ENCODE results near the gene CAMK4. TPM values are rescaled to one million over a fixed set of nuclear protein-coding genes. Genes with fewer than 3 reads are reported as not detected.

CAMK4 gene
- total and polyA plus RNA-seq, 2 donors (not counting 3 experiments of a cell fraction or from before 2014, with no cell fraction given) = 2.2 to 5.4 TPM

GRCh38 chr5:111229871-111230810 is 6.0 kb downstream of the CAMK4 start:
- FAIRE-seq (no peak), DNase-seq (ENCODE audit: low read depth, low spot score) (no peak)
- intact Hi-C loops (cut with micrococcal nuclease) (loop anchor here (10.0 kb wide), 1 partner anchor 255 kb away; no protein-coding TSS in a partner anchor), dilution Hi-C loops (cut with MboI; ENCODE audit: extremely low pct_ligation_motif_present, low sequenced_read_pairs) (no loop called here)
- Histone ChIP-seq H3K9me1 (replicated peaks; ENCODE audit: control insufficient read depth, extremely low read depth, insufficient read depth, low read length) (no peaks in the 10 kb centered on the region), H3K27ac (ENCODE audit: insufficient read depth, low read depth, low read length) (no peak overlapping the region), H2AFZ (ENCODE audit: low read depth, low read length) (no peak overlapping the region), H3K27me3 (ENCODE audit: control insufficient read depth in 2 of 2, insufficient read depth in 2 of 2, low read length in 2 of 2) (peaks cover 0 to 1% of the 10 kb centered on the region in 2 experiments), H3K79me2 (ENCODE audit: control insufficient read depth, insufficient read depth, low read length) (no peaks in the 10 kb centered on the region), H3K9me3 (replicated peaks; ENCODE audit: control insufficient read depth, insufficient read depth, low read length) (no peaks in the 10 kb centered on the region), H3K4me2 (ENCODE audit: insufficient read depth, low read length) (no peak overlapping the region), H3K36me3 (ENCODE audit: control insufficient read depth in 2 of 2, extremely low read depth in 1 of 2, insufficient read depth in 2 of 2, low read length in 2 of 2) (no peaks in the 10 kb centered on the region), H3K9ac (replicated peaks; ENCODE audit: extremely low read depth, insufficient read depth, low read length) (no peak overlapping the region), H4K20me1 (replicated peaks; ENCODE audit: control insufficient read depth, extremely low read depth, insufficient read depth, low read length) (no peaks in the 10 kb centered on the region), H3K4me3 (replicated peaks in 1 of 3; ENCODE audit: insufficient read depth in 1 of 3, low read depth in 1 of 3, low read length in 3 of 3) (no peak overlapping the region), H3K4me1 (ENCODE audit: control insufficient read depth, extremely low read depth, insufficient read depth, low read length) (no peaks in the 10 kb centered on the region)
- ChIA-PET CTCF (interaction anchor here (1.2 to 1.8 kb wide), 3 partner anchors 9 to 16 kb away, joined by 3 read pairs; no protein-coding TSS in a partner anchor), POLR2A (interaction anchor here (0.7 kb wide), 1 partner anchor 29 kb away, joined by 3 read pairs; no protein-coding TSS in a partner anchor)
- no TSS peak for BruUV-seq (replicated peaks)
- TF ChIP-seq EZH2 (IDR thresholded peaks at IDR 0.05; ENCODE audit: borderline replicate concordance, low read depth, low read length, severe bottlenecking) = no peak
- TF ChIP-seq FOS (IDR thresholded peaks at IDR 0.05; ENCODE audit: borderline replicate concordance, insufficient read depth, low read length) = no peak
- TF ChIP-seq MAX (IDR thresholded peaks at IDR 0.05; ENCODE audit: insufficient read depth, insufficient read length) = no peak
- no peak for TF ChIP-seq JUN (IDR thresholded peaks at IDR 0.05; ENCODE audit: borderline replicate concordance, insufficient read depth, insufficient read length, low read depth)
- no peak for TF ChIP-seq POLR2A (IDR thresholded peaks at IDR 0.05; ENCODE audit: low read depth, low read length)
- TF ChIP-seq GATA2 (IDR thresholded peaks at IDR 0.05; ENCODE audit: insufficient read depth, insufficient read length, low read depth, low read length) = no peak
- TF ChIP-seq, protein P1, sequence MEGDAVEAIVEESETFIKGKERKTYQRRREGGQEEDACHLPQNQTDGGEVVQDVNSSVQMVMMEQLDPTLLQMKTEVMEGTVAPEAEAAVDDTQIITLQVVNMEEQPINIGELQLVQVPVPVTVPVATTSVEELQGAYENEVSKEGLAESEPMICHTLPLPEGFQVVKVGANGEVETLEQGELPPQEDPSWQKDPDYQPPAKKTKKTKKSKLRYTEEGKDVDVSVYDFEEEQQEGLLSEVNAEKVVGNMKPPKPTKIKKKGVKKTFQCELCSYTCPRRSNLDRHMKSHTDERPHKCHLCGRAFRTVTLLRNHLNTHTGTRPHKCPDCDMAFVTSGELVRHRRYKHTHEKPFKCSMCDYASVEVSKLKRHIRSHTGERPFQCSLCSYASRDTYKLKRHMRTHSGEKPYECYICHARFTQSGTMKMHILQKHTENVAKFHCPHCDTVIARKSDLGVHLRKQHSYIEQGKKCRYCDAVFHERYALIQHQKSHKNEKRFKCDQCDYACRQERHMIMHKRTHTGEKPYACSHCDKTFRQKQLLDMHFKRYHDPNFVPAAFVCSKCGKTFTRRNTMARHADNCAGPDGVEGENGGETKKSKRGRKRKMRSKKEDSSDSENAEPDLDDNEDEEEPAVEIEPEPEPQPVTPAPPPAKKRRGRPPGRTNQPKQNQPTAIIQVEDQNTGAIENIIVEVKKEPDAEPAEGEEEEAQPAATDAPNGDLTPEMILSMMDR (IDR thresholded peaks at IDR 0.05; ENCODE audit: extremely low read depth in 1 of 2, insufficient read depth in 1 of 2, low read depth in 1 of 2, low read length in 2 of 2) = no peak
- no peak for TF ChIP-seq POLR2AphosphoS5 (IDR thresholded peaks at IDR 0.05; ENCODE audit: insufficient read depth, low read depth, low read length)
- TF ChIP-seq MYC (IDR thresholded peaks at IDR 0.05; ENCODE audit: low read depth, low read length) = no peak
